CD14-positive monocyte (primary cell): Measurements from ENCODE around the gene ACVR1B. TPM values are rescaled to one million over a fixed set of nuclear protein-coding genes. Genes with fewer than 3 reads are reported as not detected.

Experiments
- DNase-seq, 3 donors: peaks; one replicate each; pipeline ENCODE4 v3.0.0-alpha.2; 2011 to 2022
- H2AFZ ChIP-seq: 2 replicates; pipeline ENCODE4 v1.6.0; 2012; ENCODE audit warnings: mild to moderate bottlenecking, low read depth, low read length, inconsistent platforms; ENCODE audit not compliant: insufficient read depth, poor library complexity, severe bottlenecking
- H3K27ac ChIP-seq, 2 donors: 1 replicate in 1 of 2; 2 replicates in 1 of 2; pipeline ENCODE4 v1.5.1; 2012 to 2013; ENCODE audit warnings: low read length in 2 of 2, control low read depth in 1 of 2, inconsistent platforms in 1 of 2, low read depth in 1 of 2, mild to moderate bottlenecking in 1 of 2
- H3K27me3 ChIP-seq, 2 donors: one replicate each; pipeline versions ENCODE4 v1.6.0 to v1.6.1; 2011 to 2013; ENCODE audit warnings: low read length in 2 of 2; ENCODE audit not compliant: control insufficient read depth in 2 of 2, insufficient read depth in 2 of 2
- H3K36me3 ChIP-seq, 2 donors: replicated peaks in 1 of 2; 1 replicate in 1 of 2; 2 replicates in 1 of 2; pipeline versions ENCODE4 v1.5.1 to v1.6.1; 2012 to 2013; ENCODE audit warnings: low read length in 2 of 2, control low read depth in 1 of 2, inconsistent platforms in 1 of 2, mild to moderate bottlenecking in 1 of 2; ENCODE audit not compliant: insufficient read depth in 2 of 2, control insufficient read depth in 1 of 2
- H3K4me1 ChIP-seq, 2 donors: 1 replicate in 1 of 2; 2 replicates in 1 of 2; pipeline versions ENCODE4 v1.5.1 to v1.6.1; 2012 to 2013; ENCODE audit warnings: low read length in 2 of 2, control low read depth in 1 of 2, inconsistent platforms in 1 of 2, mild to moderate bottlenecking in 1 of 2, moderate library complexity in 1 of 2; ENCODE audit not compliant: insufficient read depth in 2 of 2, control insufficient read depth in 1 of 2
- H3K4me2 ChIP-seq: replicated peaks from 2 replicates; pipeline ENCODE3; 2012; ENCODE audit warnings: low read length, moderate library complexity, mild to moderate bottlenecking; ENCODE audit not compliant: poor library complexity, severe bottlenecking; ENCODE audit errors: extremely low read depth
- H3K4me3 ChIP-seq, 3 experiments: fragments of 200-600 bp in 1 of 3; sonication (generic) in 1 of 3; replicated peaks in 1 of 3; 1 replicate in 2 of 3; 2 replicates in 1 of 3; pipeline ENCODE4 v1.5.1; 2011 to 2013; ENCODE audit warnings: low read length in 3 of 3, mild to moderate bottlenecking in 3 of 3, control low read depth in 2 of 3, low read depth in 2 of 3, inconsistent platforms in 1 of 3, moderate library complexity in 1 of 3
- H3K79me2 ChIP-seq: 2 replicates; pipeline ENCODE4 v1.6.0; 2012; ENCODE audit warnings: mild to moderate bottlenecking, control low read depth, inconsistent platforms, low read length, moderate library complexity; ENCODE audit not compliant: insufficient read depth
- H3K9ac ChIP-seq: 2 replicates; pipeline ENCODE4 v1.6.0; 2017; ENCODE audit warnings: low read length, mild to moderate bottlenecking; ENCODE audit not compliant: insufficient read depth, poor library complexity, severe bottlenecking
- H3K9me3 ChIP-seq, 2 donors: replicated peaks in 1 of 2; 1 replicate in 1 of 2; 2 replicates in 1 of 2; pipeline versions ENCODE4 v1.5.1 to v1.6.1; 2012 to 2013; ENCODE audit warnings: low read length in 2 of 2, control low read depth in 1 of 2; ENCODE audit not compliant: control insufficient read depth in 1 of 2, insufficient read depth in 1 of 2
- H4K20me1 ChIP-seq: 2 replicates; pipeline ENCODE4 v1.6.0; 2012; ENCODE audit warnings: mild to moderate bottlenecking, low read length, control low read depth, moderate library complexity; ENCODE audit not compliant: insufficient read depth
- H3K27ac Mint-ChIP-seq, 7 donors: one replicate each; pipeline ENCODE4 v1.8.0; 2020; ENCODE audit warnings: mild to moderate bottlenecking in 7 of 7, mixed read lengths in 7 of 7, moderate library complexity in 6 of 7, inconsistent platforms in 2 of 7
- H3K27me3 Mint-ChIP-seq, 3 donors: one replicate each; pipeline ENCODE4 v1.8.0; 2021 to 2022; ENCODE audit warnings: low read depth in 3 of 3, mild to moderate bottlenecking in 3 of 3, mixed read lengths in 3 of 3, moderate library complexity in 3 of 3, inconsistent platforms in 1 of 3
- H3K36me3 Mint-ChIP-seq, 2 donors: one replicate each; pipeline ENCODE4 v1.8.0; 2020; ENCODE audit warnings: mixed read lengths in 2 of 2, inconsistent platforms in 1 of 2, mild to moderate bottlenecking in 1 of 2
- H3K4me1 Mint-ChIP-seq: one replicate; pipeline ENCODE4 v1.8.0; 2020; ENCODE audit warnings: mild to moderate bottlenecking, mixed read lengths
- H3K4me3 Mint-ChIP-seq, 2 donors: one replicate each; pipeline ENCODE4 v1.8.0; 2020; ENCODE audit warnings: mild to moderate bottlenecking in 2 of 2, mixed read lengths in 2 of 2, moderate library complexity in 1 of 2
- H3K9me3 Mint-ChIP-seq, 7 donors: one replicate each; pipeline ENCODE4 v1.8.0; 2020 to 2022; ENCODE audit warnings: mixed read lengths in 7 of 7, mild to moderate bottlenecking in 6 of 7, moderate library complexity in 6 of 7, inconsistent platforms in 2 of 7
- WGBS: methylation state at CpG from one replicate; pipeline ENCODE4 v1.1.5; 2013; ENCODE audit warnings: missing lambda C conversion rate; ENCODE audit not compliant: insufficient coverage; 5-methylcytosine and 5-hydroxymethylcytosine counted together
- intact Hi-C, 2 donors: fragments of 100-400 bp; cut with micrococcal nuclease; formaldehyde crosslinking; loops; one replicate each; pipeline versions ENCODE4 v1.15.0 to v1.15.1; 2023
- polyA plus RNA-seq, 3 donors: library from polyadenylated mRNA; depleted of rRNA in 1 of 3; unstranded in 2 of 3; stranded (reverse) in 1 of 3; fragments of 300-500 nt in 2 of 3; fragments of >200 nt in 1 of 3; fragmentation: Illumina TruSeq in 2 of 3; gene quantifications; 1 replicate in 2 of 3; 2 replicates in 1 of 3; pipeline ENCODE4 v1.2.3, GENCODE V29; 2012 to 2021
- TF ChIP-seq, protein P1 (sequence below): fragments of 200-600 bp; IDR thresholded peaks from one replicate; pipeline ENCODE4 v1.8.0; 2022; ENCODE audit warnings: antibody characterized with exemption, mild to moderate bottlenecking

ACVR1B gene
- polyA plus RNA-seq, 3 donors: 1.8 to 18.5 (median 3.9) TPM

DNA sequence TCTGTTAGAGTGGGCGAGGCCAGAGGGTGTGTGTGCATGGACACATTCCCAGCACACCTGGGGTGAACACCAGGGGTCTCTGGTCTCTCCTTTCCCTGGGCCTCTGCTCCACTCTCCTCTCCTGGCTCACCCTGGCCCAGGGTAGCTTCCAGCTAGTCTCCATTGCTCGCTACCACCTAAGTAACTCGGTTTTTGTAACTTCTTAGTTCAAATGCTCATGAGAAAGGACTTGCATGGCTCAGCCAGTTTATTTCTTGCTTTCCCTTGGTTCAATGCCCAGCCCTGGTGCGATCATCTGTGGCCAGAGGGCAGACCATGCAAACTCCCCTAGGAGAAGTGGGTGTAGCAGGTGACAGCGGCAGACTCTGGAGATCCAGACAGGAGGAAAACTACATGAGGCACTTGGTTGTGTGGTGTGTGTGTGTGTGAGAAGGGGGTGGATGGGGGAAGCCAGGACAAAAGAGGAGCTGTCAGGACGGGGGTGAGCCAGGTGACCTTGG is 8.9 kb upstream of the ACVR1B start:
- H3K9me3 ChIP-seq: peaks cover 11 to 12% of the 10 kb centered on the region in 2 donors
- H3K27me3 ChIP-seq: no peaks in the 10 kb centered on the region
- H3K4me3 Mint-ChIP-seq: no peak overlapping the region
- H3K9ac ChIP-seq: no peak overlapping the region
- TF ChIP-seq, protein P1, sequence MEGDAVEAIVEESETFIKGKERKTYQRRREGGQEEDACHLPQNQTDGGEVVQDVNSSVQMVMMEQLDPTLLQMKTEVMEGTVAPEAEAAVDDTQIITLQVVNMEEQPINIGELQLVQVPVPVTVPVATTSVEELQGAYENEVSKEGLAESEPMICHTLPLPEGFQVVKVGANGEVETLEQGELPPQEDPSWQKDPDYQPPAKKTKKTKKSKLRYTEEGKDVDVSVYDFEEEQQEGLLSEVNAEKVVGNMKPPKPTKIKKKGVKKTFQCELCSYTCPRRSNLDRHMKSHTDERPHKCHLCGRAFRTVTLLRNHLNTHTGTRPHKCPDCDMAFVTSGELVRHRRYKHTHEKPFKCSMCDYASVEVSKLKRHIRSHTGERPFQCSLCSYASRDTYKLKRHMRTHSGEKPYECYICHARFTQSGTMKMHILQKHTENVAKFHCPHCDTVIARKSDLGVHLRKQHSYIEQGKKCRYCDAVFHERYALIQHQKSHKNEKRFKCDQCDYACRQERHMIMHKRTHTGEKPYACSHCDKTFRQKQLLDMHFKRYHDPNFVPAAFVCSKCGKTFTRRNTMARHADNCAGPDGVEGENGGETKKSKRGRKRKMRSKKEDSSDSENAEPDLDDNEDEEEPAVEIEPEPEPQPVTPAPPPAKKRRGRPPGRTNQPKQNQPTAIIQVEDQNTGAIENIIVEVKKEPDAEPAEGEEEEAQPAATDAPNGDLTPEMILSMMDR: no peak
- no peak overlapping the region for H3K4me3 ChIP-seq
- no peaks in the 10 kb centered on the region for H3K79me2 ChIP-seq
- H3K27me3 Mint-ChIP-seq: peaks cover 2 to 8% (median 8%) of the 10 kb centered on the region in 3 donors
- WGBS: 100% methylated on average over 4 of the region's 6 CpGs
- no peak for DNase-seq
- no peak overlapping the region for H3K4me2 ChIP-seq
- H3K27ac Mint-ChIP-seq: no peak overlapping the region
- H3K27ac ChIP-seq: no peak overlapping the region
- peaks cover 15 to 24% (median 19%) of the 10 kb centered on the region in 7 donors for H3K9me3 Mint-ChIP-seq
- intact Hi-C loops: no loop called here
- H3K4me1 ChIP-seq: no peaks in the 10 kb centered on the region
- H3K36me3 ChIP-seq: no peaks in the 10 kb centered on the region
- H3K36me3 Mint-ChIP-seq: peaks cover 4 to 8% of the 10 kb centered on the region in 2 donors
- H4K20me1 ChIP-seq: no peaks in the 10 kb centered on the region
- H3K4me1 Mint-ChIP-seq: peaks cover 4% of the 10 kb centered on the region
- no peak overlapping the region for H2AFZ ChIP-seq

DNA sequence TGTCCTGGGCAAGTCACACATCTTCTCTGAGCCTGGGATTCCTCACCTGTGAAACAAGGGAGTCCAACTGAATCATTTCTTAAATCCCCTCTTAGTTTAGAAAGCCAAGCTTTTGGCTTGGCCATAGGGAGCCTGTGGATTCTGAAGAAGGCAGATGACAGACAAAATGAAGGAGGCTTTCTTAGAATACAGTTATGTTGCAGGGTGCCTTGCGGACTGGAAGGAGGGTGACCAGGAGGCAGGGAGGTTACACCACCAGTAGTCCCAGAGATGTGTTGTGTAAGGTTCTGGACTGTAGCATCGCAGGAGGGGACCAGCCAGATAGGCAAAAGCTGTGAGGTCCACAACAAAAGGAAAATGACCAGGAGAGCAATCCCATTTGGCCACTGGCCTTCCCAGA is 8.2 kb upstream of the ACVR1B start:
- Histone ChIP-seq H3K27ac (no peak overlapping the region), H3K27me3 (no peaks in the 10 kb centered on the region), H3K4me1 (no peaks in the 10 kb centered on the region), H3K9ac (no peak overlapping the region), H3K4me2 (no peak overlapping the region), H4K20me1 (no peaks in the 10 kb centered on the region), H3K4me3 (no peak overlapping the region), H3K79me2 (no peaks in the 10 kb centered on the region), H3K36me3 (no peaks in the 10 kb centered on the region), H3K9me3 (peaks cover 11 to 12% of the 10 kb centered on the region in 2 donors), H2AFZ (no peak overlapping the region)
- H3K27me3 Mint-ChIP-seq: peaks cover 3 to 13% (median 8%) of the 10 kb centered on the region in 3 donors
- peaks cover 15 to 24% (median 19%) of the 10 kb centered on the region in 7 donors for H3K9me3 Mint-ChIP-seq
- intact Hi-C loops: no loop called here
- 100% methylated on average over 2 of the region's 2 CpGs for WGBS
- peak overlapping the region in 1 of 7 donors; percentile 19 for H3K27ac Mint-ChIP-seq
- no peak for DNase-seq
- TF ChIP-seq, protein P1: no peak
- peaks cover 4 to 8% of the 10 kb centered on the region in 2 donors for H3K36me3 Mint-ChIP-seq
- H3K4me1 Mint-ChIP-seq: peaks cover 4% of the 10 kb centered on the region
- no peak overlapping the region for H3K4me3 Mint-ChIP-seq
